Measurements from ENCODE around the gene KAT6B.
"Not testable (repeated sequence)": the region's sequence is repeated elsewhere in the genome, so short reads cannot be mapped to it uniquely, and the experiment has no call there.

- not testable (repeated sequence) for TF ChIP-seq EZH2phosphoT487 (IDR thresholded peaks at IDR 0.05; ENCODE audit: insufficient read depth, low read depth); EZH2 (IDR thresholded peaks at IDR 0.05; ENCODE audit: insufficient read depth, poor library complexity, severe bottlenecking)
Observed at GRCh38 chr10:74781870-74782269, 44.5 kb upstream of the KAT6B start.
